ENCODE results near the gene IGSF22. TPM values are rescaled to one million over a fixed set of nuclear protein-coding genes. Genes with fewer than 3 reads are reported as not detected.

Gene IGSF22
- total RNA-seq, 2 experiments from 2014 or later = 4.0 to 5.0 TPM

DNA sequence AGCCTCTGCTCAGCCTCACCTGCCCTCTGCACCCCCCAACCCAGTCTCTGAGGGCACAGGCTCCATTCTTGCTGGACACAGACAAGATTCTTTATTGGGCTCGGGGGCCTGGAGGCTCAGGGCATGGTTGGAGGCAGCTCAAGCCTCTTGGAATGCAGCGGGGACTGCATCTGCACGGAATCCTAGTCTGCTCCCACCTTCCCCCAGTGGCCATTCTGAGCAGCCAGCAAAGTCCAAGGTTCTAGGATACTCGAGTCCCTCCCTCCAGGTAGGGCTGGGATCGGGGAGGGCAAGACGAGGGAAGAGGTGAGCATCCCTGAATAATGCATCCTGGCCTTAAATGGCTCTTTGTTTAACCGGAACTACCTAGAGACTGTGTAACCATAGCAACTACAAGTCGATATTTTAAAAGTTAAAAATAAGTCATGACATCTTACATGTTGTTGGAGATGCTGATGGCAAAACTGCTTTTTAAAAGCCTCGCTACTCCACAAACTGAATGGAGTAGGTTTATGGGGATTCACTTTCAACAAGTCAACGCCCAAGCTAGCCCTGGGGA, 10.7 kb upstream of the IGSF22 start:
- no peak overlapping the region for H3K4me3 ChIP-seq (ENCODE audit: low read length)
- ChIA-PET CTCF (interaction anchor here (0.9 kb wide), 1 partner anchor 621 kb away, joined by 3 read pairs; no protein-coding TSS in a partner anchor), POLR2A (no interaction called here)
- Mint-ChIP-seq H3K4me3 (no peak overlapping the region), H3K27ac (no peak overlapping the region), H3K36me3 (ENCODE audit: low read depth) (no peaks in the 10 kb centered on the region), H3K4me1 (ENCODE audit: low read depth) (no peaks in the 10 kb centered on the region), H3K9me3 (no peaks in the 10 kb centered on the region), H3K27me3 (no peaks in the 10 kb centered on the region)
- TF ChIP-seq, protein P1, sequence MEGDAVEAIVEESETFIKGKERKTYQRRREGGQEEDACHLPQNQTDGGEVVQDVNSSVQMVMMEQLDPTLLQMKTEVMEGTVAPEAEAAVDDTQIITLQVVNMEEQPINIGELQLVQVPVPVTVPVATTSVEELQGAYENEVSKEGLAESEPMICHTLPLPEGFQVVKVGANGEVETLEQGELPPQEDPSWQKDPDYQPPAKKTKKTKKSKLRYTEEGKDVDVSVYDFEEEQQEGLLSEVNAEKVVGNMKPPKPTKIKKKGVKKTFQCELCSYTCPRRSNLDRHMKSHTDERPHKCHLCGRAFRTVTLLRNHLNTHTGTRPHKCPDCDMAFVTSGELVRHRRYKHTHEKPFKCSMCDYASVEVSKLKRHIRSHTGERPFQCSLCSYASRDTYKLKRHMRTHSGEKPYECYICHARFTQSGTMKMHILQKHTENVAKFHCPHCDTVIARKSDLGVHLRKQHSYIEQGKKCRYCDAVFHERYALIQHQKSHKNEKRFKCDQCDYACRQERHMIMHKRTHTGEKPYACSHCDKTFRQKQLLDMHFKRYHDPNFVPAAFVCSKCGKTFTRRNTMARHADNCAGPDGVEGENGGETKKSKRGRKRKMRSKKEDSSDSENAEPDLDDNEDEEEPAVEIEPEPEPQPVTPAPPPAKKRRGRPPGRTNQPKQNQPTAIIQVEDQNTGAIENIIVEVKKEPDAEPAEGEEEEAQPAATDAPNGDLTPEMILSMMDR (IDR thresholded peaks at IDR 0.05) = no peak
- ATAC-seq (ENCODE audit: poor library complexity) (no peak), DNase-seq (no peak)
- no peak overlapping the region for H3K27ac ChIP-seq (ENCODE audit: low read depth in 1 of 2, low read length in 2 of 2)
- no peaks in the 10 kb centered on the region for H3K36me3 ChIP-seq (ENCODE audit: insufficient read depth, low read length)
- no peaks in the 10 kb centered on the region for H3K27me3 ChIP-seq (ENCODE audit: control insufficient read depth in 1 of 2, insufficient read depth in 2 of 2, low read length in 2 of 2)
- H3K4me1 ChIP-seq (ENCODE audit: insufficient read depth, low read length) = peaks cover 4% of the 10 kb centered on the region
- intact Hi-C loops (cut with DNase I, micrococcal nuclease) = loop anchor here in 1 of 2 experiments (10.0 kb wide), 2 partner anchors 432 to 482 kb away; no protein-coding TSS in a partner anchor
- H3K9me3 ChIP-seq (ENCODE audit: control insufficient read depth in 1 of 2, insufficient read depth in 1 of 2, low read length in 2 of 2) = no peaks in the 10 kb centered on the region

DNA sequence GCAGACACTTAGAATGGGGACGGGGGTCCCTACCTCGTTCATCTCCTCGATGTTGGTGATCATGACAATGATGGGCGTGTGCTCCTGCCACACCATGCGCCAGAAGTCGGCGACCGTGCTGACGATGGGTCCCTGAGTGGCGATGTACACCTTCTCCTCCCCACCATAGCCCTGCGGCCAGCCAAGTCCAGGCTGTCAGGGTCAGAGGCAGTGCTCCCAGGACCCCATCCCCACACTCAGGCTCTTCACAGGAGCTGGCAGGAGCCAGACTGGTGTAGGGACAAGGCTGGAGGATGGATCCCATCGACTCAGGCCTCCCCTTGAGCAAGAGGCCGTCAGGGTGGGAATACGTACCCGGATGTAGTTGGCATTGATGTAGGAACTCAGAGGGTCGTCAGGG, 7.2 kb upstream of the IGSF22 start:
- H3K4me1 Mint-ChIP-seq (ENCODE audit: low read depth) = peaks cover 2% of the 10 kb centered on the region
- H3K36me3 Mint-ChIP-seq (ENCODE audit: low read depth) = no peaks in the 10 kb centered on the region
- no peaks in the 10 kb centered on the region for H3K27me3 ChIP-seq (ENCODE audit: control insufficient read depth in 1 of 2, insufficient read depth in 2 of 2, low read length in 2 of 2)
- no peak overlapping the region for H3K27ac Mint-ChIP-seq
- no peak overlapping the region for H3K27ac ChIP-seq (ENCODE audit: low read depth in 1 of 2, low read length in 2 of 2)
- no peaks in the 10 kb centered on the region for H3K36me3 ChIP-seq (ENCODE audit: insufficient read depth, low read length)
- TF ChIP-seq, protein P1 (IDR thresholded peaks at IDR 0.05) = no peak
- no peak for ATAC-seq (ENCODE audit: poor library complexity)
- no peak for DNase-seq
- H3K9me3 Mint-ChIP-seq = no peaks in the 10 kb centered on the region
- CTCF ChIA-PET = interaction anchor here (0.5 kb wide), 1 partner anchor 15 kb away, joined by 3 read pairs; no protein-coding TSS in a partner anchor
- no peaks in the 10 kb centered on the region for H3K27me3 Mint-ChIP-seq
- no peaks in the 10 kb centered on the region for H3K9me3 ChIP-seq (ENCODE audit: control insufficient read depth in 1 of 2, insufficient read depth in 1 of 2, low read length in 2 of 2)
- peaks cover 7% of the 10 kb centered on the region for H3K4me1 ChIP-seq (ENCODE audit: insufficient read depth, low read length)
- H3K4me3 Mint-ChIP-seq = no peak overlapping the region
- POLR2A ChIA-PET = no interaction called here
- intact Hi-C loops (cut with DNase I, micrococcal nuclease) = loop anchor here (2.0 to 10.0 kb wide), 4 partner anchors 101 to 618 kb away; partner anchors contain the start of gene SPTY2D1 (in 1 of the 2)
- no peak overlapping the region for H3K4me3 ChIP-seq (ENCODE audit: low read length)

DNA sequence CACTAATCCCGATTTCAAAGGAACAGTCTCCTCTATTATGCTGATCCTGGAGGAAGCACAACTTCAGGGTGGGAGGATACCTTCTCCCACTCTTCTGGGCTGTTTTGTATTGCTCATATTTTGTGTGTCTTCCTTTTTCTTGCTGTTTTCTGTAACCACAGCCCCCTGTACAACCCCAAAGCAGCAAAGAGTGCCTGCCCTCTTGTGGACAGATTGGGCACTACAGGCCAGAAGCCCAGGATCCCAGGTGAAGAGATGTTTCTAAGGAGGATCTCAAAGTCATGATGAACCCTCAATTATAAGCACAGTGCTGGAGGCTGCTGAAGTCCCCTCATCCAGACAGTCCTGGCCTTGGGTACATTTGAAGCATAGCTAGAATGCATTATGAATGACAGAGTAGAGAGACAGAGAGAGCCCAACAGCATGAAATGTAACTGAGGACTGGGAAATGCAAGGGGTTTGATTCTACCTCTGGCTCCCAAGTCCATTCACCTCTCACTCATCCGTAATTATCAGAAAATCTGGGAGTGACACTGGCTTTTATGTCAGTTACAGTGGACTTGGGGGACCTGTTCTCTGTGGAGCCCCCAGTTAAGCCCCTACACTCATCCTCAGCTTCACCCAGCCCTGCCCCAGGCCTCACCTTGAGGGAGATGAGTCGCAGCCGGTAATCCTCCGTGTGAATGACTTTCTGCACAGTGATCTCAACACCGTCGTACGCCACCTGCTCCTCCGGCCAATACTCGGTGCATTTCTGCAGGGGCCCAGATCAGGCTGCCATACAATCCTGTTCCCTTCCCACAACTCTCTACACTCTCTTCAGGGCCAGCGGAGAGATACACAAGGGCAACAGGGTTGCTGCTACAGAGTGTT, 6.2 kb upstream of the IGSF22 start:
- H3K27ac ChIP-seq (ENCODE audit: low read depth in 1 of 2, low read length in 2 of 2) = no peak overlapping the region
- POLR2A ChIA-PET = no interaction called here
- no peak overlapping the region for H3K27ac Mint-ChIP-seq

More for the DNA sequence above, 6.2 kb upstream of the IGSF22 start:
- CTCF ChIA-PET = interaction anchor here (2.0 to 2.2 kb wide), 2 partner anchors 10 to 192 kb away, joined by 12 to 13 read pairs; no protein-coding TSS in a partner anchor
- Mint-ChIP-seq H3K27me3 (no peaks in the 10 kb centered on the region), H3K4me1 (ENCODE audit: low read depth) (peaks cover 10% of the 10 kb centered on the region), H3K4me3 (no peak overlapping the region), H3K36me3 (ENCODE audit: low read depth) (no peaks in the 10 kb centered on the region), H3K9me3 (no peaks in the 10 kb centered on the region)
- peak; percentile 80 for ATAC-seq (ENCODE audit: poor library complexity)
- no peaks in the 10 kb centered on the region for H3K9me3 ChIP-seq (ENCODE audit: control insufficient read depth in 1 of 2, insufficient read depth in 1 of 2, low read length in 2 of 2)
- H3K4me3 ChIP-seq (ENCODE audit: low read length) = no peak overlapping the region
- DNase-seq = peak; percentile 40 to 82 (median 67)
- no peaks in the 10 kb centered on the region for H3K27me3 ChIP-seq (ENCODE audit: control insufficient read depth in 1 of 2, insufficient read depth in 2 of 2, low read length in 2 of 2)
- TF ChIP-seq, protein P1 (IDR thresholded peaks at IDR 0.05) = peak; percentile 97
- intact Hi-C loops (cut with DNase I, micrococcal nuclease) = loop anchor here (1.0 to 10.0 kb wide), 5 partner anchors 100 to 617 kb away; partner anchors contain the start of gene SPTY2D1 (in 1 of the 2)
- no peaks in the 10 kb centered on the region for H3K36me3 ChIP-seq (ENCODE audit: insufficient read depth, low read length)
- peaks cover 17% of the 10 kb centered on the region for H3K4me1 ChIP-seq (ENCODE audit: insufficient read depth, low read length)
